Measurements from ENCODE around the gene SEPTIN5. TPM values are rescaled to one million over a fixed set of nuclear protein-coding genes. Genes with fewer than 3 reads are reported as not detected.

The SEPTIN5 gene
- total RNA-seq, 4 donors from 2014 or later = 14.0 to 124 (median 27.3) TPM

DNA sequence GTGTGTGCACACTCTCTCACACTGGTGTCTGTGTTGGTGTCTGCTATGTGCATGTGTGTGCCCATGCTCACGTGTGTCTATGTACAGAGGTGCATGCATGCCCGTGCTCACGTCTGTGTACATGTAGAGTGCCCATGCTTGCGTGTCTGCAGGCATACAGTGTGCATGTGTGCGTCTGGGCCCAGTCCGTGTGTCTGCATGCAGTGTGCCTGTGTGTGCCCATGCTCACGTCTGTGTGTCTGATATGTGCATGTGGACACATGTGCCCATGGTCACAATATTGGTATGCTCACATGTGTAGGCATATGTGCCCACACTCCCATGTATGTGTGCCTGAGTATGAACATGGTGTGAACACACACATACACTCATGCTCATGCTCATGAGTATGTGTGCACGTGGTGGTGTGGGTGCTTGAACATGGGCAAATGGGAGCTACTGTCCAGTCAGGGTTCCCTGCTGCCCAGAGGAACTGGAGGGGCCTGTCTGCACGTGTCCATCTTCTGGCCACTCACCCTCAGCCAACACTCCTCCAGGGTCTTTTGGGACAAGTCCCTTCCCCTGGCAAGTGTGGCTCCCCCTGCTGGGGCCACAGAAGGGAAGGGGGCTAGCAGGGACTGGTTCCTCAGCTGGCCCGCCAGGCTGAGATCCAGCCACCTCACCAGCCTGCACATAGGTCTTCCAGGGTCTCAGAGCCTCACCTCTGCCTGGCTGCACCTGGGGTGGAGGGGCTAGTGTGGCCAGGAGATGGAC lies 39.0 kb downstream of the SEPTIN5 start:
- no peaks in the 10 kb centered on the region for H3K36me3 ChIP-seq
- TF ChIP-seq CTCF (IDR thresholded peaks at IDR 0.05) (no peak), POLR2A (IDR thresholded peaks at IDR 0.05) (no peak)
- peaks cover 8 to 21% of the 10 kb centered on the region in 2 donors for H3K4me1 ChIP-seq
- no peak for DNase-seq
- H3K4me3 ChIP-seq (replicated peaks in 1 of 3) = no peak overlapping the region
- WGBS, 2 donors = 88 to 93% methylated on average over 5 to 9 of the region's 10 CpGs
- no peak overlapping the region for H3K27ac ChIP-seq
- peaks cover 22% of the 10 kb centered on the region for H3K27me3 ChIP-seq
- H3K9me3 ChIP-seq = no peaks in the 10 kb centered on the region
- intact Hi-C loops (cut with DNase I) = no loop called here

DNA sequence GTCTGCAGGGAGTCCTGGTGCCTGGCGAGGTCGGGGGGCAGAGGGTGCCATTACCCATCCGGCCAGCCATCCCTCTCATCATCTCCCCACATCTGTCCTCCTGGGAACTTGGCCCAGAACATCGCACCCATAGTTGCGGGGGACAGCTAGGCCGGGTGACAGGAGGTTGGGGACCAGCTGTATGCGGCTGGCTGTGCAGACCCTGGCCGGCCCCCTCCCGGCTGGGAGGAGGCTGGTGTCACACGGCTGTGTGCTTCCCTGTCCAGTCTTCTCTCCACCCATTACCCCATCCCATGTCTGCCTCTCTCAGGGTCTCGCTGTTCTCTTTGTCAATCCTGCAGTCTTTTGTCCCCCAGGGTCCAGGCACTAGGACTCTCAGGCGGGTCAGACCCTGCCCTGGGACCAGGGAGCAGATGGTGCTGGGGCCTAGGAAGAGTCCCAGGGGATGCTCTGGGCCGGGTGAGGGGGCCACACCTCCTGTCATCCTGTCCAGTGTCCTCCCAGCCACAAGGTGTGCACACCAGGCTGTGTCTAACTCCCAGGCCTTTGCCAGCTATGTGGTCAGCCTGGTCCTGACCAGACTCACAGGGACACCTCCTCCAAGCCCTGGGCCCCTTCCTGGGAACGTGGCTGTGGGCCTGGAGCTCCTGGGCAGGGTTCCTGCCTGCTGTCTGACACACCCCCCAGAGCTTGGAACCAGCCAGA lies 39.8 kb downstream of the SEPTIN5 start:
- Histone ChIP-seq H3K27me3 (peaks cover 25% of the 10 kb centered on the region), H3K36me3 (no peaks in the 10 kb centered on the region), H3K9me3 (no peaks in the 10 kb centered on the region), H3K4me1 (peaks cover 8 to 21% of the 10 kb centered on the region in 2 donors), H3K27ac (no peak overlapping the region), H3K4me3 (replicated peaks in 1 of 3) (no peak overlapping the region)
- no peak for DNase-seq
- 71 to 78% methylated on average over 4 to 10 of the region's 14 CpGs for WGBS, 2 donors
- intact Hi-C loops (cut with DNase I) = no loop called here
- no peak for TF ChIP-seq POLR2A (IDR thresholded peaks at IDR 0.05)
- no peak for TF ChIP-seq CTCF (IDR thresholded peaks at IDR 0.05)

DNA sequence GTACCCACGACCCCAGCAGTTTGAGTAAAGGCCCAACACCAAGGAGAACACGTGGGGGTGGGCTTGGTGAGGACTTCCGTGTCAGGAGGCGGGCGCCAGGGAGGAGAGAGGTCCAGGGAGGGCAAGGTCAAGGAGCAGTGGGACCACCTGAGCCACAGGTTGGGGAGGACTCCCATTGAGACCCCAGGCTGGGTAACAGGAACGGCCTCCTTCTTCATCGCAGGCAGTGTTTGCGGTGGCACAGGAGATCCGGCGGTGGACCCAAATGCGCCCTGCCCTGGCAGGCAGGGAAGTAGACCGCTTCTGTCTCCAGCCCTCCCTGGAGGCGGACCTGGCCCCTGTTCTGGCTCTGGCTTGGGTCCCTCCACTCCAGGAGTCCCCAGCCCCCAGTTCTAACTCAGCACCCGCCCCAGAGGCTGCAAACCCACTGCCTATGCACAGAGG lies 40.4 kb downstream of the SEPTIN5 start:
- Histone ChIP-seq H3K4me3 (replicated peaks in 1 of 3) (no peak overlapping the region), H3K27ac (no peak overlapping the region), H3K4me1 (peaks cover 11 to 27% of the 10 kb centered on the region in 2 donors), H3K27me3 (peaks cover 31% of the 10 kb centered on the region), H3K36me3 (no peaks in the 10 kb centered on the region), H3K9me3 (no peaks in the 10 kb centered on the region)
- intact Hi-C loops (cut with DNase I) = no loop called here
- no peak for TF ChIP-seq POLR2A (IDR thresholded peaks at IDR 0.05)
- TF ChIP-seq CTCF (IDR thresholded peaks at IDR 0.05) = no peak
- WGBS, 2 donors = 59 to 76% methylated on average over 7 to 12 of the region's 14 CpGs
- no peak for DNase-seq

DNA sequence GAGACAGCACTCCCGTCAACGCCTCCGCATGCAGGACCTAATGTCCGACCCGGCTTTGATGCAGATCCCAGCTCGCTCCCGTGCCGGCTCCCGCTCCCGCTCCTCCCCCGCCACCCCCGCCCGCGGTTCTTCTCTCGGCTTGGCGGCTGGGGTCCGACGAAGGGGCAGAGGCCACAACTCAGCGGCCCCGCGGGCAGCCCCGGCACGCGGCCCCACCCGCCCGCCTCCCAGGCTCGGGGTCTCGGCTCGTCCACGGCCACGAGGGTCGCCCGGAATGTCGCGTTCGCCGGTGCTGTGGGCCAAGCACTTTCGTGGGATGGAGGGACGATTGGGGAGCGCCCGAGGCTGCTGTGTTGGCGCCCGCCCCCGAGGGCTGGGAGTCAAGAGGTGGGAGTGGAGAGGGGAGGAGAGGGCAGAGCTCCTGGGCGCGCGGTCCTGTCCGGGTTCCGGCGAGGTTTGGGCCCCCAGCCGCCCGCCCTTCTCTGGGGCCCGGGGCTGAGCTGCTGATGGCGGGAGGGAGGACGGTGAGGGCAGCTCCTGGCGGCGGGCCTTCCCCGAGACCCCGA lies 40.9 kb downstream of the SEPTIN5 start:
- H3K36me3 ChIP-seq = no peaks in the 10 kb centered on the region
- no peak overlapping the region for H3K4me3 ChIP-seq (replicated peaks in 1 of 3)
- WGBS, 2 donors = 1 to 12% methylated on average over 18 to 24 of the region's 59 CpGs
- TF ChIP-seq CTCF (IDR thresholded peaks at IDR 0.05) (no peak), POLR2A (IDR thresholded peaks at IDR 0.05) (no peak)
- H3K4me1 ChIP-seq = peaks cover 16 to 28% of the 10 kb centered on the region in 2 donors
- intact Hi-C loops (cut with DNase I) = no loop called here
- no peak for DNase-seq
- H3K27ac ChIP-seq = no peak overlapping the region
- H3K9me3 ChIP-seq = no peaks in the 10 kb centered on the region
- H3K27me3 ChIP-seq = peaks cover 32% of the 10 kb centered on the region
